PC-9 (cell line): ENCODE measurements around the gene JADE2. TPM values are rescaled to one million over a fixed set of nuclear protein-coding genes. Genes with fewer than 3 reads are reported as not detected.

ENCODE experiments used
- BruUV-seq: library from RNA; stranded (reverse); fragments of 400-500 nt; replicated peaks from 2 replicates; lab custom pipeline; 2021; lab: Mats Ljungman, UMichigan
- CTCF ChIA-PET: fragments of 300-600 bp; sonication (Branson Sonifier 250); formaldehyde crosslinking; loops from one replicate; lab custom pipeline; 2022; ENCODE audit warnings: antibody characterized with exemption; lab: Charles Lee
- POLR2A ChIA-PET: fragments of 300-600 bp; sonication (Branson Sonifier 250); formaldehyde crosslinking; loops from one replicate; lab custom pipeline; 2022; ENCODE audit warnings: antibody characterized with exemption; ENCODE audit not compliant: unreplicated experiment; lab: Charles Lee
- DNase-seq, 2 experiments: peaks; one replicate each; pipeline versions ENCODE4 v3.0.0 to v3.0.0-alpha.2; 2015 to 2022; ENCODE audit warnings: mixed read lengths in 1 of 2
- H2AFZ ChIP-seq: fragments of 200-600 bp; sonication (generic); 2 replicates; pipeline ENCODE4 v1.8.1; 2017; ENCODE audit warnings: antibody characterized with exemption
- H3F3A ChIP-seq: fragments of 200-600 bp; sonication (generic); 2 replicates; pipeline ENCODE4 v1.8.1; 2017; ENCODE audit warnings: antibody characterized with exemption, mild to moderate bottlenecking, low read depth; ENCODE audit not compliant: insufficient read depth
- H3K27ac ChIP-seq: fragments of 200-600 bp; sonication (generic); 2 replicates; pipeline ENCODE4 v1.6.1; 2016; ENCODE audit warnings: mixed run types
- H3K27me3 ChIP-seq: fragments of 200-600 bp; sonication (generic); 2 replicates; pipeline ENCODE4 v1.6.1; 2016; ENCODE audit warnings: low read depth, mixed run types; ENCODE audit not compliant: insufficient read depth
- H3K36me3 ChIP-seq: fragments of 200-600 bp; sonication (generic); 2 replicates; pipeline ENCODE4 v1.6.1; 2016; ENCODE audit warnings: low read depth, mixed run types
- H3K4me1 ChIP-seq: fragments of 200-600 bp; sonication (generic); replicated peaks from 2 replicates; pipeline ENCODE4 v1.6.1; 2016; ENCODE audit warnings: mixed run types; ENCODE audit not compliant: insufficient read depth
- H3K4me2 ChIP-seq: fragments of 200-600 bp; sonication (generic); 2 replicates; pipeline ENCODE4 v1.6.1; 2017; ENCODE audit warnings: mixed run types
- H3K4me3 ChIP-seq: fragments of 200-600 bp; sonication (generic); 2 replicates; pipeline ENCODE4 v1.6.1; 2016; ENCODE audit warnings: mixed run types
- H3K79me2 ChIP-seq: fragments of 200-600 bp; sonication (generic); 2 replicates; pipeline ENCODE4 v1.6.1; 2017; ENCODE audit warnings: low read depth, mixed run types
- H3K9me2 ChIP-seq: fragments of 200-600 bp; sonication (generic); 2 replicates; pipeline ENCODE4 v1.8.1; 2017; ENCODE audit warnings: mild to moderate bottlenecking; ENCODE audit not compliant: insufficient read depth
- H3K9me3 ChIP-seq: fragments of 200-600 bp; sonication (generic); 2 replicates; pipeline ENCODE4 v1.8.1; 2016; ENCODE audit warnings: low read depth; ENCODE audit not compliant: insufficient read depth
- H4K20me1 ChIP-seq: fragments of 200-600 bp; sonication (generic); 2 replicates; pipeline ENCODE4 v1.8.1; 2017; ENCODE audit not compliant: insufficient read depth
- EZH2 ChIP-seq: fragments of 200-600 bp; sonication (generic); IDR thresholded peaks from 2 replicates; pipeline ENCODE4 v1.8.0; 2017; ENCODE audit warnings: antibody characterized with exemption, low read depth
- intact Hi-C: fragments of 100-400 bp; cut with micrococcal nuclease; formaldehyde crosslinking; loops from one replicate; pipeline ENCODE4 v1.10.0; 2022; ENCODE audit not compliant: unreplicated experiment
- total RNA-seq: library from RNA; stranded (reverse); gene quantifications from 2 replicates; pipeline ENCODE4 v1.2.3, GENCODE V29; 2021
- TF ChIP-seq, protein P1 (sequence below): fragments of 200-600 bp; sonication (generic); conservative IDR thresholded peaks from 2 replicates; pipeline ENCODE4 v1.6.1; 2017; ENCODE audit warnings: mixed run types, antibody characterized with exemption, mild to moderate bottlenecking, moderate library complexity

The JADE2 gene
- total RNA-seq, 1 experiment from 2014 or later: 82.1 TPM

DNA sequence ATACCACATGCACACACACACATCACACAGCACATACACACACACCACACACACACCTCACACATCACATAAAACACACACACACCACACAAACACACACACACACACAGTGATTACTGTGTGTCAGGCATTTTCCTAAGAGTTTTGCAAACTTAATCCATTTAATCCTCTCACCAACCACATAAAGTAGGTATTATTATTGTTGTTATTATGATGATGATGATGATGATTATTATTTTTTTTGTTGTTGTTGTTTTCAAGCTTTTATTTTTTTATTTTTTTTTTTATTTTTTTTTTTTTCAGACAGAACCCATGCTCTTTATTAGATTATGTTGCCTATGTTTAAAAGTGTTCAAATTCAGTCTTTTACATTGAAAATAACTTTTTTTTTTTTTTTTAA, 31.5 kb downstream of the JADE2 start:
- Histone ChIP-seq H3K79me2 (no peaks in the 10 kb centered on the region; the same call in 1 of the 2 replicates), H3K27ac (no peak overlapping the region), H3K27me3 (no peaks in the 10 kb centered on the region), H3K9me2 (no peaks in the 10 kb centered on the region), H2AFZ (no peak overlapping the region), H3F3A (peaks cover 16% of the 10 kb centered on the region; the same call in 1 of the 2 replicates), H3K36me3 (peaks cover 12% of the 10 kb centered on the region; the same call in 1 of the 2 replicates), H3K4me2 (no peak overlapping the region), H3K9me3 (no peaks in the 10 kb centered on the region), H3K4me3 (no peak overlapping the region), H3K4me1 (0 out of 2 replicates have a peak, but pooled peaks cover 5% of the 10 kb centered on the region), H4K20me1 (peaks cover 33% of the 10 kb centered on the region)
- CTCF ChIA-PET: no interaction called here
- POLR2A ChIA-PET: no interaction called here
- BruUV-seq: no TSS peak
- no peak for TF ChIP-seq EZH2
- TF ChIP-seq, protein P1, sequence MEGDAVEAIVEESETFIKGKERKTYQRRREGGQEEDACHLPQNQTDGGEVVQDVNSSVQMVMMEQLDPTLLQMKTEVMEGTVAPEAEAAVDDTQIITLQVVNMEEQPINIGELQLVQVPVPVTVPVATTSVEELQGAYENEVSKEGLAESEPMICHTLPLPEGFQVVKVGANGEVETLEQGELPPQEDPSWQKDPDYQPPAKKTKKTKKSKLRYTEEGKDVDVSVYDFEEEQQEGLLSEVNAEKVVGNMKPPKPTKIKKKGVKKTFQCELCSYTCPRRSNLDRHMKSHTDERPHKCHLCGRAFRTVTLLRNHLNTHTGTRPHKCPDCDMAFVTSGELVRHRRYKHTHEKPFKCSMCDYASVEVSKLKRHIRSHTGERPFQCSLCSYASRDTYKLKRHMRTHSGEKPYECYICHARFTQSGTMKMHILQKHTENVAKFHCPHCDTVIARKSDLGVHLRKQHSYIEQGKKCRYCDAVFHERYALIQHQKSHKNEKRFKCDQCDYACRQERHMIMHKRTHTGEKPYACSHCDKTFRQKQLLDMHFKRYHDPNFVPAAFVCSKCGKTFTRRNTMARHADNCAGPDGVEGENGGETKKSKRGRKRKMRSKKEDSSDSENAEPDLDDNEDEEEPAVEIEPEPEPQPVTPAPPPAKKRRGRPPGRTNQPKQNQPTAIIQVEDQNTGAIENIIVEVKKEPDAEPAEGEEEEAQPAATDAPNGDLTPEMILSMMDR: no peak
- DNase-seq: no peak
- intact Hi-C loops: loop anchor here (1.0 kb wide), 1 partner anchor 30 kb away; no protein-coding TSS in a partner anchor

DNA sequence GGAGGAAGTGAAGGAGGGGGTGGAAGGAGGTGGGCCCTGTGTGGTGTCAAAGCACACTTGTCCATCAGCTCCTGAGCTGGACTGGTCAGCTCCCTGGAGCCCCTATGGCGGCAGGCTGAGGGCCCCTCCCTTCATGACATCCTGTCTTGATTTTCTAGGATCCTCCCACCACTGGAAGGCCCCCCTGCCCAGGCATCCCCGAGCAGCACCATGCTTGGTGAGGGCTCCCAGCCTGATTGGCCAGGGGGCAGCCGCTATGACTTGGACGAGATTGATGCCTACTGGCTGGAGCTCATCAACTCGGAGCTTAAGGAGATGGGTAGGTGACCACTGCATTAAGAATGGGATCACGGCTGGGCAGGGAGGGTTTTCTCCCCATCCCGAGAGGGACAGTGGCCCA, 34.2 kb downstream of the JADE2 start:
- no peak overlapping the region for H2AFZ ChIP-seq
- POLR2A ChIA-PET: no interaction called here
- no peak for TF ChIP-seq EZH2
- TF ChIP-seq, protein P1: no peak
- intact Hi-C loops: no loop called here
- DNase-seq: no peak
- H3K4me2 ChIP-seq: no peak overlapping the region
- H3K4me3 ChIP-seq: no peak overlapping the region
- H3K4me1 ChIP-seq: 0 out of 2 replicates have a peak, but pooled peaks cover 5% of the 10 kb centered on the region
- H3K27ac ChIP-seq: no peak overlapping the region
- H3F3A ChIP-seq: peaks cover 6% of the 10 kb centered on the region; the same call in 1 of the 2 replicates
- H3K36me3 ChIP-seq: peaks cover 14% of the 10 kb centered on the region
- BruUV-seq: no TSS peak
- H3K79me2 ChIP-seq: no peaks in the 10 kb centered on the region; the same call in 1 of the 2 replicates
- no peaks in the 10 kb centered on the region for H3K9me3 ChIP-seq
- H3K27me3 ChIP-seq: no peaks in the 10 kb centered on the region
- peaks cover 33% of the 10 kb centered on the region for H4K20me1 ChIP-seq
- no peaks in the 10 kb centered on the region for H3K9me2 ChIP-seq
- CTCF ChIA-PET: no interaction called here

DNA sequence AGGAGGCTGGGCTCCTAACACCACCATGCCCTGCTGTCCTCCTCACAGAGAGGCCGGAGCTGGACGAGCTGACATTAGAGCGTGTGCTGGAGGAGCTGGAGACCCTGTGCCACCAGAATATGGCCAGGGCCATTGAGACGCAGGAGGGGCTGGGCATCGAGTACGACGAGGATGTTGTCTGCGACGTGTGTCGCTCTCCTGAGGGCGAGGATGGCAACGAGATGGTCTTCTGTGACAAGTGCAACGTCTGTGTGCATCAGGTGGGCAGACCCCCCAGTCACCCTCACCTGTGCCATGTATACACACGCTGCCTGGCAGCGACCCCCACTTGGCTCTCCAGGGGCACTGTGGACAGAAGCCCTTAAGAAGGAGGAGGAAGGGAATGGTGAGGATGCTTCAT, 35.2 kb downstream of the JADE2 start:
- H3K27me3 ChIP-seq: no peaks in the 10 kb centered on the region
- ChIA-PET POLR2A (no interaction called here), CTCF (no interaction called here)
- H3K36me3 ChIP-seq: peaks cover 14% of the 10 kb centered on the region
- no peaks in the 10 kb centered on the region; the same call in 1 of the 2 replicates for H3F3A ChIP-seq
- BruUV-seq: no TSS peak
- H3K4me1 ChIP-seq: 0 out of 2 replicates have a peak, but pooled peaks cover 1% of the 10 kb centered on the region
- DNase-seq: no peak
- H3K27ac ChIP-seq: no peak overlapping the region
- H3K9me2 ChIP-seq: no peaks in the 10 kb centered on the region
- no peaks in the 10 kb centered on the region; the same call in 1 of the 2 replicates for H3K79me2 ChIP-seq
- intact Hi-C loops: no loop called here
- peaks cover 25% of the 10 kb centered on the region for H4K20me1 ChIP-seq
- TF ChIP-seq EZH2: no peak
- TF ChIP-seq, protein P1: no peak
- H3K9me3 ChIP-seq: no peaks in the 10 kb centered on the region
- H3K4me2 ChIP-seq: no peak overlapping the region
- H3K4me3 ChIP-seq: no peak overlapping the region
- H2AFZ ChIP-seq: no peak overlapping the region
